Neural cell (in vitro differentiated cells): ENCODE results near the gene RIMS4.

Source experiments
- EZH2 ChIP-seq: fragments of 200-600, 300-800 bp; shearing (Covaris generic), sonication (generic); IDR thresholded peaks from 2 replicates; pipeline ENCODE4 v1.6.1; 2014; ENCODE audit warnings: antibody characterized with exemption, low read length, borderline replicate concordance, mild to moderate bottlenecking; ENCODE audit not compliant: insufficient read depth, poor library complexity, severe bottlenecking
- MXI1 ChIP-seq: fragments of 450-650 bp; conservative IDR thresholded peaks from 2 replicates; pipeline ENCODE4 v1.6.1; 2014; ENCODE audit warnings: antibody characterized with exemption, mild to moderate bottlenecking; ENCODE audit not compliant: poor library complexity, severe bottlenecking
- SMC3 ChIP-seq: fragments of 450-650 bp; conservative IDR thresholded peaks from 2 replicates; pipeline ENCODE4 v1.6.1; 2014; ENCODE audit warnings: antibody characterized with exemption, mild to moderate bottlenecking, moderate library complexity; ENCODE audit not compliant: poor library complexity
- TAF1 ChIP-seq: IDR thresholded peaks from 2 replicates; pipeline ENCODE4 v1.6.1; 2012; ENCODE audit warnings: low read depth
- TF ChIP-seq, protein P1 (sequence below): fragments of 450-650 bp; IDR thresholded peaks from 2 replicates; pipeline ENCODE4 v1.5.1; 2014; ENCODE audit warnings: antibody characterized with exemption, mild to moderate bottlenecking, moderate library complexity; ENCODE audit not compliant: poor library complexity, severe bottlenecking

GRCh38 chr20:44722990-44723389 is 87.4 kb downstream of the RIMS4 start:
- no peak for TF ChIP-seq EZH2
- TF ChIP-seq, protein P1, sequence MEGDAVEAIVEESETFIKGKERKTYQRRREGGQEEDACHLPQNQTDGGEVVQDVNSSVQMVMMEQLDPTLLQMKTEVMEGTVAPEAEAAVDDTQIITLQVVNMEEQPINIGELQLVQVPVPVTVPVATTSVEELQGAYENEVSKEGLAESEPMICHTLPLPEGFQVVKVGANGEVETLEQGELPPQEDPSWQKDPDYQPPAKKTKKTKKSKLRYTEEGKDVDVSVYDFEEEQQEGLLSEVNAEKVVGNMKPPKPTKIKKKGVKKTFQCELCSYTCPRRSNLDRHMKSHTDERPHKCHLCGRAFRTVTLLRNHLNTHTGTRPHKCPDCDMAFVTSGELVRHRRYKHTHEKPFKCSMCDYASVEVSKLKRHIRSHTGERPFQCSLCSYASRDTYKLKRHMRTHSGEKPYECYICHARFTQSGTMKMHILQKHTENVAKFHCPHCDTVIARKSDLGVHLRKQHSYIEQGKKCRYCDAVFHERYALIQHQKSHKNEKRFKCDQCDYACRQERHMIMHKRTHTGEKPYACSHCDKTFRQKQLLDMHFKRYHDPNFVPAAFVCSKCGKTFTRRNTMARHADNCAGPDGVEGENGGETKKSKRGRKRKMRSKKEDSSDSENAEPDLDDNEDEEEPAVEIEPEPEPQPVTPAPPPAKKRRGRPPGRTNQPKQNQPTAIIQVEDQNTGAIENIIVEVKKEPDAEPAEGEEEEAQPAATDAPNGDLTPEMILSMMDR = no peak
- TF ChIP-seq SMC3 = no peak
- TF ChIP-seq MXI1 = no peak
- TF ChIP-seq TAF1 = no peak
